ENCODE data around the gene BICD2. TPM values are rescaled to one million over a fixed set of nuclear protein-coding genes. Genes with fewer than 3 reads are reported as not detected.

Gene BICD2
- total and polyA plus RNA-seq, 4 donors, result 8.9 to 37.2 (median 24.3) TPM

GRCh38 chr9:92747459-92748232, 17.0 kb downstream of the BICD2 start:
- Histone ChIP-seq H3K27ac (ENCODE audit: low read depth in 1 of 2, low read length in 2 of 2) (no peak overlapping the region), H3K27me3 (ENCODE audit: control insufficient read depth in 1 of 2, insufficient read depth in 2 of 2, low read length in 1 of 2) (no peaks in the 10 kb centered on the region), H3K9me3 (ENCODE audit: control insufficient read depth, low read length) (no peaks in the 10 kb centered on the region), H3K4me1 (ENCODE audit: control insufficient read depth in 1 of 2, insufficient read depth in 2 of 2, low read length in 2 of 2) (no peaks in the 10 kb centered on the region), H3K4me3 (ENCODE audit: low read length in 2 of 2) (no peak overlapping the region), H3K36me3 (ENCODE audit: control insufficient read depth in 1 of 2, insufficient read depth in 2 of 2, low read length in 1 of 2) (no peaks in the 10 kb centered on the region)
- intact Hi-C loops (cut with DNase I), result no loop called here
- 61 to 65% methylated on average over 9 of the region's 9 CpGs for WGBS, 2 donors
- peak; percentile 16 for ATAC-seq (ENCODE audit: low FRiP score)
- DNase-seq, result peak in 1 of 2 donors; percentile 76

- Histone ChIP-seq H3K27ac (ENCODE audit: low read depth in 1 of 2, low read length in 2 of 2) (no peak overlapping the region), H3K27me3 (ENCODE audit: control insufficient read depth in 1 of 2, insufficient read depth in 2 of 2, low read length in 1 of 2) (no peaks in the 10 kb centered on the region), H3K4me3 (ENCODE audit: low read length in 2 of 2) (no peak overlapping the region), H3K36me3 (ENCODE audit: control insufficient read depth in 1 of 2, insufficient read depth in 2 of 2, low read length in 1 of 2) (no peaks in the 10 kb centered on the region), H3K4me1 (ENCODE audit: control insufficient read depth in 1 of 2, insufficient read depth in 2 of 2, low read length in 2 of 2) (no peaks in the 10 kb centered on the region), H3K9me3 (ENCODE audit: control insufficient read depth, low read length) (no peaks in the 10 kb centered on the region)
- ATAC-seq (ENCODE audit: low FRiP score) (peak; percentile 6), DNase-seq (peak in 1 of 2 donors; percentile 69)
- intact Hi-C loops (cut with DNase I), result no loop called here
- 77 to 81% methylated on average over 14 of the region's 14 CpGs for WGBS, 2 donors
Observed at GRCh38 chr9:92746567-92747458, 17.8 kb downstream of the BICD2 start.

GRCh38 chr9:92745881-92746280, 18.8 kb downstream of the BICD2 start:
- H3K4me3 ChIP-seq (ENCODE audit: low read length in 2 of 2), result no peak overlapping the region
- H3K27me3 ChIP-seq (ENCODE audit: control insufficient read depth in 1 of 2, insufficient read depth in 2 of 2, low read length in 1 of 2), result no peaks in the 10 kb centered on the region
- WGBS, 2 donors, result 87 to 97% methylated on average over 6 of the region's 6 CpGs
- no peaks in the 10 kb centered on the region for H3K36me3 ChIP-seq (ENCODE audit: control insufficient read depth in 1 of 2, insufficient read depth in 2 of 2, low read length in 1 of 2)
- ATAC-seq (ENCODE audit: low FRiP score) (no peak), DNase-seq (peak in 1 of 2 donors; percentile 28)
- no peaks in the 10 kb centered on the region for H3K4me1 ChIP-seq (ENCODE audit: control insufficient read depth in 1 of 2, insufficient read depth in 2 of 2, low read length in 2 of 2)
- intact Hi-C loops (cut with DNase I), result loop anchor here in 1 of 2 donors (2.0 kb wide), 1 partner anchor 13 kb away; no protein-coding TSS in a partner anchor
- no peaks in the 10 kb centered on the region for H3K9me3 ChIP-seq (ENCODE audit: control insufficient read depth, low read length)
- H3K27ac ChIP-seq (ENCODE audit: low read depth in 1 of 2, low read length in 2 of 2), result no peak overlapping the region

- Histone ChIP-seq H3K4me3 (ENCODE audit: low read length in 2 of 2) (no peak overlapping the region), H3K36me3 (ENCODE audit: control insufficient read depth in 1 of 2, insufficient read depth in 2 of 2, low read length in 1 of 2) (no peaks in the 10 kb centered on the region), H3K4me1 (ENCODE audit: control insufficient read depth in 1 of 2, insufficient read depth in 2 of 2, low read length in 2 of 2) (no peaks in the 10 kb centered on the region), H3K27ac (ENCODE audit: low read depth in 1 of 2, low read length in 2 of 2) (no peak overlapping the region), H3K9me3 (ENCODE audit: control insufficient read depth, low read length) (no peaks in the 10 kb centered on the region), H3K27me3 (ENCODE audit: control insufficient read depth in 1 of 2, insufficient read depth in 2 of 2, low read length in 1 of 2) (no peaks in the 10 kb centered on the region)
- ATAC-seq (ENCODE audit: low FRiP score), result no peak
- no peak for DNase-seq
- 86 to 93% methylated on average over 3 to 4 of the region's 4 CpGs for WGBS, 2 donors
- intact Hi-C loops (cut with DNase I), result loop anchor here in 1 of 2 donors (2.0 kb wide), 1 partner anchor 13 kb away; no protein-coding TSS in a partner anchor
Observed at GRCh38 chr9:92745331-92745730, 19.3 kb downstream of the BICD2 start.

- Histone ChIP-seq H3K9me3 (ENCODE audit: control insufficient read depth, low read length) (no peaks in the 10 kb centered on the region), H3K36me3 (ENCODE audit: control insufficient read depth in 1 of 2, insufficient read depth in 2 of 2, low read length in 1 of 2) (no peaks in the 10 kb centered on the region), H3K4me3 (ENCODE audit: low read length in 2 of 2) (no peak overlapping the region), H3K27me3 (ENCODE audit: control insufficient read depth in 1 of 2, insufficient read depth in 2 of 2, low read length in 1 of 2) (no peaks in the 10 kb centered on the region), H3K4me1 (ENCODE audit: control insufficient read depth in 1 of 2, insufficient read depth in 2 of 2, low read length in 2 of 2) (peaks cover 0 to 3% of the 10 kb centered on the region in 2 donors), H3K27ac (ENCODE audit: low read depth in 1 of 2, low read length in 2 of 2) (no peak overlapping the region)
- ATAC-seq (ENCODE audit: low FRiP score), result no peak
- intact Hi-C loops (cut with DNase I), result no loop called here
- DNase-seq, result no peak
- 56 to 68% methylated on average over 3 of the region's 3 CpGs for WGBS, 2 donors
Observed at GRCh38 chr9:92740969-92741368, 23.7 kb downstream of the BICD2 start.

GRCh38 chr9:92740446-92740961, 24.1 kb downstream of the BICD2 start:
- H3K36me3 ChIP-seq (ENCODE audit: control insufficient read depth in 1 of 2, insufficient read depth in 2 of 2, low read length in 1 of 2), result no peaks in the 10 kb centered on the region
- ATAC-seq (ENCODE audit: low FRiP score) (no peak), DNase-seq (peak; percentile 47 to 65)
- WGBS, 2 donors, result 3 to 4% methylated on average over 7 of the region's 7 CpGs
- intact Hi-C loops (cut with DNase I), result no loop called here
- no peaks in the 10 kb centered on the region for H3K9me3 ChIP-seq (ENCODE audit: control insufficient read depth, low read length)
- peaks cover 0 to 3% of the 10 kb centered on the region in 2 donors for H3K4me1 ChIP-seq (ENCODE audit: control insufficient read depth in 1 of 2, insufficient read depth in 2 of 2, low read length in 2 of 2)
- no peaks in the 10 kb centered on the region for H3K27me3 ChIP-seq (ENCODE audit: control insufficient read depth in 1 of 2, insufficient read depth in 2 of 2, low read length in 1 of 2)
- H3K27ac ChIP-seq (ENCODE audit: low read depth in 1 of 2, low read length in 2 of 2), result no peak overlapping the region
- H3K4me3 ChIP-seq (ENCODE audit: low read length in 2 of 2), result no peak overlapping the region

- WGBS, 2 donors, result 8 to 13% methylated on average over 3 of the region's 3 CpGs
- no peak for ATAC-seq (ENCODE audit: low FRiP score)
- H3K4me1 ChIP-seq (ENCODE audit: control insufficient read depth in 1 of 2, insufficient read depth in 2 of 2, low read length in 2 of 2), result peaks cover 0 to 3% of the 10 kb centered on the region in 2 donors
- no peaks in the 10 kb centered on the region for H3K9me3 ChIP-seq (ENCODE audit: control insufficient read depth, low read length)
- intact Hi-C loops (cut with DNase I), result no loop called here
- no peak overlapping the region for H3K4me3 ChIP-seq (ENCODE audit: low read length in 2 of 2)
- H3K36me3 ChIP-seq (ENCODE audit: control insufficient read depth in 1 of 2, insufficient read depth in 2 of 2, low read length in 1 of 2), result no peaks in the 10 kb centered on the region
- DNase-seq, result no peak
- H3K27me3 ChIP-seq (ENCODE audit: control insufficient read depth in 1 of 2, insufficient read depth in 2 of 2, low read length in 1 of 2), result no peaks in the 10 kb centered on the region
- no peak overlapping the region for H3K27ac ChIP-seq (ENCODE audit: low read depth in 1 of 2, low read length in 2 of 2)
Observed at GRCh38 chr9:92740009-92740408, 24.6 kb downstream of the BICD2 start.

- ATAC-seq (ENCODE audit: low FRiP score) (no peak), DNase-seq (peak in 1 of 2 donors; percentile 35)
- H3K27me3 ChIP-seq (ENCODE audit: control insufficient read depth in 1 of 2, insufficient read depth in 2 of 2, low read length in 1 of 2), result no peaks in the 10 kb centered on the region
- no peaks in the 10 kb centered on the region for H3K36me3 ChIP-seq (ENCODE audit: control insufficient read depth in 1 of 2, insufficient read depth in 2 of 2, low read length in 1 of 2)
- H3K4me3 ChIP-seq (ENCODE audit: low read length in 2 of 2), result no peak overlapping the region
- H3K4me1 ChIP-seq (ENCODE audit: control insufficient read depth in 1 of 2, insufficient read depth in 2 of 2, low read length in 2 of 2), result peaks cover 0 to 3% of the 10 kb centered on the region in 2 donors
- WGBS, 2 donors, result 74 to 81% methylated on average over 11 of the region's 11 CpGs
- intact Hi-C loops (cut with DNase I), result no loop called here
- no peak overlapping the region for H3K27ac ChIP-seq (ENCODE audit: low read depth in 1 of 2, low read length in 2 of 2)
- H3K9me3 ChIP-seq (ENCODE audit: control insufficient read depth, low read length), result no peaks in the 10 kb centered on the region
Observed at GRCh38 chr9:92739346-92739970, 25.2 kb downstream of the BICD2 start.
